GM20000 (cell line): Measurements from ENCODE around the gene ADTRP.

ENCODE experiments used
- DNase-seq: peaks from one replicate; pipeline ENCODE4 v3.0.0; 2012; ENCODE audit warnings: low spot score
- TF ChIP-seq, protein P1 (sequence below): IDR thresholded peaks from 2 replicates; pipeline ENCODE4 v1.5.1; 2012; ENCODE audit warnings: mild to moderate bottlenecking, control low read depth; ENCODE audit errors: extremely low read depth, missing control alignments

The ADTRP gene

DNA sequence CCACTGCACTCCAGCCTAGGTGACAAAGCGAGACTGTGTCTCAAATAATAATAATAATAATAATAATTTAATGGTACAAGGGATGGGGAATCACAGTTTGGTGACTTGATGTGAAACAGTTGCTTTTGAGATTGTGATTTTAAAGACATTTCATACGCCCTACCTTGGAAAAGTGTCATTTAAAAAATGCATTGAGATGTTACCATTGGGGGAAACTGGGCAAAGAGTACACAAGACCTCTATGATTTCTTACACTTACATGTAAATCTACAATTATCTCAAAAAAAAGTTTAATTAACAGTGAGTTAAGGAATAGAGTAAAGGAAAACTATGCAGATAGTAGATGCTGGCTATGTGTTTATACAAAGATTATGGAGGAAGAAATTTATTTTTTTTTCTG lies 22.3 kb downstream of the ADTRP start:
- TF ChIP-seq, protein P1, sequence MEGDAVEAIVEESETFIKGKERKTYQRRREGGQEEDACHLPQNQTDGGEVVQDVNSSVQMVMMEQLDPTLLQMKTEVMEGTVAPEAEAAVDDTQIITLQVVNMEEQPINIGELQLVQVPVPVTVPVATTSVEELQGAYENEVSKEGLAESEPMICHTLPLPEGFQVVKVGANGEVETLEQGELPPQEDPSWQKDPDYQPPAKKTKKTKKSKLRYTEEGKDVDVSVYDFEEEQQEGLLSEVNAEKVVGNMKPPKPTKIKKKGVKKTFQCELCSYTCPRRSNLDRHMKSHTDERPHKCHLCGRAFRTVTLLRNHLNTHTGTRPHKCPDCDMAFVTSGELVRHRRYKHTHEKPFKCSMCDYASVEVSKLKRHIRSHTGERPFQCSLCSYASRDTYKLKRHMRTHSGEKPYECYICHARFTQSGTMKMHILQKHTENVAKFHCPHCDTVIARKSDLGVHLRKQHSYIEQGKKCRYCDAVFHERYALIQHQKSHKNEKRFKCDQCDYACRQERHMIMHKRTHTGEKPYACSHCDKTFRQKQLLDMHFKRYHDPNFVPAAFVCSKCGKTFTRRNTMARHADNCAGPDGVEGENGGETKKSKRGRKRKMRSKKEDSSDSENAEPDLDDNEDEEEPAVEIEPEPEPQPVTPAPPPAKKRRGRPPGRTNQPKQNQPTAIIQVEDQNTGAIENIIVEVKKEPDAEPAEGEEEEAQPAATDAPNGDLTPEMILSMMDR: no peak
- DNase-seq: no peak

DNA sequence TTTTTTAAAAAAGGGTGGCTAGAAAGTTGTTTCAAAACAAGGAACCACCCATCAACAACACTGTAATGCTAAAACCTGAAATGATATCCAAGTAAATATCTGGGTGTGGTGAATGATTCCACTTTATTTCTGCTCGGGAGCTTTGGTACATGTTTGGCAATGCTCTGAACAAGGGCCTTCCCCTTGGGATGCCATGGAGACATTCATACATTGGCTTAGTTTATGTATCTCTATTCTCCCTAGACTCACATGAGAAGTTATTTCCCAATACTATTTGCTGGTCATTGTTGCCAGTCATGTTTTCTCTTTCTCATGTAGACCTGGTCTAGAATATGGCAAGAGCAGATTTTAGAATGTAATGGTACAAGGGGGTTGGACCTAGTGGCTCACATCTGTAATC lies 22.9 kb downstream of the ADTRP start:
- TF ChIP-seq, protein P1: no peak
- DNase-seq: no peak

DNA sequence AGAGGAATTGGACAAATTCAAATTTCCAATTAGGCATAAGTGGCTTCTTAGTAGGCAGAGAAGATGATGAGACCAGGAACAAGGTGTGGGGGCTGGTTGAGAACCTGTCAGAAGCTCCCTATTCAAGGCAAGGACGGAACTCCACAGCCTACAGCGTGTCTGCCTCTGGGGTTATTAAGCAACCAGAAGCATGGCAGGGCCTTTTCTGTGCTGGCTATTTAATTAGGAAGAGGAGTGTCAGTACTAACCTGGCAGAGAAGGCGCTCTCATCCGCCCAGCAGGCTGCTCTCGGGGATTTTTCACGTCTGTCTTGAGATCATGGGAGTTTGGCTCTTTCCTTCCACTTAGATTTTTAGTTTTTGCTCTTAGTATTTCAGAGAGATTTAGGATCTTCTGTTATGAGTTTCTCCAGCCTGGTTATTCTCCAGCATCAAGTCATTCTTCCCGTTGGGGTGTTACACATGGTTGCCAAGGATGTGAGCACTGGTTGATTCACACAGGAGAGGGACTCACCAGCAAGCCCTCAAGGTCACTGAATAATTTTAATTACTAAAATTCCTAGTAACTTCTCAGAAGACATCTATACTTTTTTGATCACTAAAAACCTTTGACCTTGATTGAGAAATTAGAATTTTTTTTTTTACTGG lies 23.9 kb downstream of the ADTRP start:
- TF ChIP-seq, protein P1: no peak
- DNase-seq: no peak

DNA sequence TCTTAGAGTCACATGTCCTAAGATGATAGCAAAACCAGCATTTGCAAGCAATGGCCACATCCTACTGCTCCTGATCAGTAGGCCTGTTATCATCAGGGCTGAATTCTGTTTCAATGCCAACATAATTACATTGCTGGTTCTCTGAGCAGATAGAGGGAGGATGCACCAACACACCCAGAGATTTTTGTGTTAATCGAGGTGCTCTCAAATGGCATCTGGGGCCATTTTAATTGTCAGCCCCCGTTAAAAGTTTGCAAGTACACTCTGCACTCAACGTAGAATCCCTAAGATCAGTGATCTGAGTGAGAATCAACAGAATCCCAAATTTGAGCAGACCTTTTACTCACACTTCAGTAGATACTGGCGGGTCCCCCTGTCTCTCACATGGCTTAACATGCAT lies 24.8 kb downstream of the ADTRP start:
- TF ChIP-seq, protein P1: no peak
- DNase-seq: no peak

DNA sequence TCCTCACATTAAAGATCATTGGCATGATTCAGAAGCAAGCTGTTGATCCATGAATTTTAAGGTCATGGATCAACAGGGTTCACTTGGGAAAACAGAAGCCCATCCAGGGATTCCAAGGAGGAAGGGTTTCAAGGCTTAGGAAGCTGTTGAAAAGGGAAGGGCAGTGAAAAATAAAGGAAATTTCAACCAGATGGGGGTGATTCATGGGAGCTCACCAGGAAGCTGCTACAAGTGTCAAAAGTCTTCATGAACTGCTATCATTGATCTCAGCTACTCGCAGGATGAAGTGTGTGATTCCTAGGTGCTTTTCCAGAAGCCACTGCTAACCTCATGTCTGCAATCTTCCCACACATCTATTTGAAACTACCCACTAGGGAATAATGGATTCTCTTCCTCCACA lies 26.2 kb downstream of the ADTRP start:
- TF ChIP-seq, protein P1: no peak
- no peak for DNase-seq

DNA sequence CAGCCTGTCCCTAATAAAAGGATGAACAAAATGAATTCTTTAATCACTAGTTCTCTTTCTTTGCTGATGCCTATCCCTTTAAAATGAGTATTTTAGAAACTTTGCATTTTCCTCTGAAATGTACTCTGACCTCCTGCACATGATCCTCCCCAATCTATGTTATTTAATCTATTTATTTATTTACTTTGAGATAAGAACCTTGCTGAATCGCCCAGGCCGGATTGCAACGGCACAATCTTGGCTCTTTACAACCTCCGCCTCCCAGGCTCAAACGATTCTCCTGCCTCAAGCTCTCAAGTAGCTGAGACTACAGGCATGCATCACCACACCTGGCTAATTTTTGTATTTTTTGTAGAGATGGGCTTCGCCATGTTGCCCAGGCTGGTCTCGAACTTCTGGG lies 27.9 kb downstream of the ADTRP start:
- no peak for DNase-seq
- TF ChIP-seq, protein P1: no peak

DNA sequence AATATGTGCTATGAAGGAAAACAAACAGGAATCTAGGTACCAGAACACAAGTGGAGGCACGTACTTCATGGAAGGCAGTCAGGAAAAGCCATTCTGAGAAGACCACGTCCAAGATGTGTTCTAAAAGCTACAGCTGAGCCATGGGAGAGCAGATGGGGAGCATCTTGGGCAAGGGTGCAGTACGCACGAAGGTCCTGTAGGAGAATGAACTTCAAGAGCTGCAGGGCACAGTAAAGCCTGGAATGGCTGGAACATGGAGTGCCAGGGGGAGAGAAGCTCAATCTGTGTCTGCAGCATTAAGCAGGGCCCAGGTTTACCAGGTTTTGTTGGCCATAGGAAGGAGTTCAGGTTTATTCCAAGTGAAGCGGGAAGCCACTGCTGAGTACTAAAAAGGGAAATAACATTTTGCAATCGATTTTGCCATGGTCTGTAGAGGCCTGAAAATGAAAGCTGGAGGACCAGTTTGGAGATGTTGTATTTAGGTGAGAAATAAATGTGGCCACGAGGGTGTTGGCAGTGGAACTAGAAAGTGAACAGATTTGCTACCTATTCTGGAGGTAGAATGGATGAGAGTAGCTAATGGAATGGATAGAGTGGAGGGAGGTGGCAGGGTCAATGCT lies 29.9 kb downstream of the ADTRP start:
- DNase-seq: no peak
- TF ChIP-seq, protein P1: no peak
